NCI-H460 (cell line): ENCODE measurements around the gene GALK1. TPM values are rescaled to one million over a fixed set of nuclear protein-coding genes. Genes with fewer than 3 reads are reported as not detected.
"Not testable (repeated sequence)": the region's sequence is repeated elsewhere in the genome, so short reads cannot be mapped to it uniquely, and the experiment has no call there.

Experiments
- DNase-seq: peaks from one replicate; pipeline ENCODE4 v3.0.0-alpha.2; 2016; ENCODE audit warnings: low read depth; ENCODE audit errors: extremely low read depth
- polyA plus RNA-seq: library from polyadenylated mRNA; depleted of rRNA; stranded (reverse); fragments of >200 nt; gene quantifications from 2 replicates; pipeline ENCODE4 v1.2.3, GENCODE V29; 2014; cell fraction: nucleus; rRNA removed
- total RNA-seq: library from RNA; depleted of rRNA; stranded (reverse); fragments of >200 nt; shearing (Covaris generic); gene quantifications from 2 replicates; pipeline ENCODE4 v1.2.3, GENCODE V29; 2014; rRNA removed

GALK1 gene
- 21.6 and 23.1 TPM in 2 replicates for total RNA-seq
- polyA plus RNA-seq = 57.3 and 86.7 TPM in 2 replicates

- no peak for DNase-seq
These were observed at the start of gene GALK1 for GRCh38 chr17:75764711-75765421. Gene GALK1 (minus strand): TSS chr17:75765192. CDS start chr17:75765136, 56 bp downstream.

GRCh38 chr17:75814021-75814395 lies 49.0 kb upstream of the GALK1 start:
- DNase-seq = no peak

- DNase-seq = no peak
These were observed 48.4 kb upstream of the GALK1 start for GRCh38 chr17:75813081-75814020.

- DNase-seq = no peak
These were observed 47.4 kb upstream of the GALK1 start for GRCh38 chr17:75812096-75813013.

- DNase-seq = no peak
These were observed 46.2 kb upstream of the GALK1 start for GRCh38 chr17:75811174-75811573.

- not testable (repeated sequence) for DNase-seq
These were observed 45.8 kb upstream of the GALK1 start for GRCh38 chr17:75810756-75811155.

- no peak for DNase-seq
These were observed 45.2 kb upstream of the GALK1 start for GRCh38 chr17:75810216-75810615.

- no peak for DNase-seq
These were observed 44.7 kb upstream of the GALK1 start for GRCh38 chr17:75809631-75810111.

- no peak for DNase-seq
These were observed 44.1 kb upstream of the GALK1 start for GRCh38 chr17:75808905-75809621.

GRCh38 chr17:75808549-75808904 lies 43.5 kb upstream of the GALK1 start:
- no peak for DNase-seq

- no peak for DNase-seq
These were observed 42.9 kb upstream of the GALK1 start for GRCh38 chr17:75807861-75808260.

GRCh38 chr17:75806822-75807500 lies 42.0 kb upstream of the GALK1 start:
- DNase-seq = no peak

- no peak for DNase-seq
These were observed 38.9 kb upstream of the GALK1 start for GRCh38 chr17:75803883-75804282.

- DNase-seq = no peak
These were observed 34.4 kb upstream of the GALK1 start for GRCh38 chr17:75799402-75799801.

GRCh38 chr17:75795820-75796607 lies 31.0 kb upstream of the GALK1 start:
- no peak for DNase-seq

GRCh38 chr17:75793460-75793859 lies 28.5 kb upstream of the GALK1 start:
- no peak for DNase-seq

GRCh38 chr17:75791254-75791653 lies 26.3 kb upstream of the GALK1 start:
- no peak for DNase-seq
